HepG2 (cell line): Measurements from ENCODE around the gene TMEM237. TPM values are rescaled to one million over a fixed set of nuclear protein-coding genes. Genes with fewer than 3 reads are reported as not detected.

ENCODE experiments used
- AFF4 ChIP-seq: sonication (generic); formaldehyde crosslinking; IDR thresholded peaks from 2 replicates; pipeline ENCODE4 v1.4.0; 2020; ENCODE audit warnings: missing genetic modification reagents
- AGO2 ChIP-seq: fragments of 200-400 bp; formaldehyde crosslinking; optimal IDR thresholded peaks from 2 replicates; pipeline ENCODE3; 2017; ENCODE audit warnings: mild to moderate bottlenecking, low read depth, low read length, moderate library complexity
- CBFB ChIP-seq: sonication (generic); formaldehyde crosslinking; IDR thresholded peaks from 2 replicates; pipeline ENCODE4 v1.4.0; 2020; ENCODE audit warnings: missing genetic modification reagents
- EED ChIP-seq: sonication (generic); formaldehyde crosslinking; IDR thresholded peaks from 2 replicates; pipeline ENCODE4 v1.5.0; 2020; ENCODE audit warnings: mild to moderate bottlenecking, missing genetic modification reagents
- MXI1 ChIP-seq: IDR thresholded peaks from 3 replicates; pipeline ENCODE4 v1.6.1; 2012; ENCODE audit warnings: low read depth, low read length, inconsistent platforms, borderline replicate concordance
- NFIB ChIP-seq: sonication (generic); formaldehyde crosslinking; IDR thresholded peaks from 2 replicates; pipeline ENCODE4 v1.9.0; 2021; ENCODE audit warnings: missing genetic modification reagents, mild to moderate bottlenecking, borderline replicate concordance
- SP4 ChIP-seq: sonication (generic); formaldehyde crosslinking; IDR thresholded peaks from 2 replicates; pipeline ENCODE4 v1.8.1; 2023; ENCODE audit warnings: mild to moderate bottlenecking, missing genetic modification reagents
- WIZ ChIP-seq: sonication (generic); formaldehyde crosslinking; IDR thresholded peaks from 2 replicates; pipeline ENCODE4 v1.5.1; 2020; ENCODE audit warnings: mild to moderate bottlenecking, missing genetic modification reagents
- ZNF10 ChIP-seq: sonication (generic); formaldehyde crosslinking; IDR thresholded peaks from 2 replicates; pipeline ENCODE4 v1.4.0; 2020; ENCODE audit warnings: mild to moderate bottlenecking, low read depth, missing genetic modification reagents, borderline replicate concordance
- ZNF484 ChIP-seq: sonication (generic); formaldehyde crosslinking; IDR thresholded peaks from 2 replicates; pipeline ENCODE4 v1.5.1; 2020; ENCODE audit warnings: mild to moderate bottlenecking, low read depth, missing genetic modification reagents, borderline replicate concordance
- ZNF556 ChIP-seq: sonication (generic); formaldehyde crosslinking; IDR thresholded peaks from 2 replicates; pipeline ENCODE4 v1.4.0; 2020; ENCODE audit warnings: mild to moderate bottlenecking, missing genetic modification reagents, borderline replicate concordance
- ZNF629 ChIP-seq: sonication (generic); formaldehyde crosslinking; conservative IDR thresholded peaks from 2 replicates; pipeline ENCODE4 v1.5.0; 2020; ENCODE audit warnings: missing genetic modification reagents
- ZNF766 ChIP-seq: sonication (generic); formaldehyde crosslinking; IDR thresholded peaks from 2 replicates; pipeline ENCODE4 v1.5.0; 2020; ENCODE audit warnings: missing genetic modification reagents, borderline replicate concordance
- polyA plus RNA-seq, 8 experiments: library from polyadenylated mRNA; depleted of rRNA in 3 of 8; stranded (reverse) in 7 of 8; unstranded in 1 of 8; fragments of >200 nt; fragmentation: Illumina TruSeq in 4 of 8; extraction: Trizol in 4 of 8; gene quantifications; 2 replicates each; pipeline versions ENCODE4 v1.2.1 to v1.2.3, GENCODE V29; 2011 to 2016; ENCODE audit warnings: low read depth in 4 of 8, missing spikeins in 1 of 8, mixed read lengths in 1 of 8; ENCODE audit not compliant: insufficient read depth in 1 of 8
- total RNA-seq, 5 experiments: library from RNA; depleted of rRNA; stranded (reverse); fragments of >200 nt; fragmentation: Illumina TruSeq; extraction: Trizol; gene quantifications; 2 replicates each; pipeline ENCODE4 v1.2.3, GENCODE V29; 2016; ENCODE audit warnings: low read depth in 1 of 5
- TF ChIP-seq, protein P1 (sequence below): IDR thresholded peaks from 2 replicates; pipeline ENCODE4 v1.6.1; 2016; ENCODE audit warnings: missing compliant biosample characterization, missing genetic modification reagents, borderline replicate concordance

TMEM237 gene
- total and polyA plus RNA-seq, 2 of the 13 experiments (the other 11 are each of a cell fraction or from before 2014, with no cell fraction given), result 21.8 to 36.1 TPM

DNA sequence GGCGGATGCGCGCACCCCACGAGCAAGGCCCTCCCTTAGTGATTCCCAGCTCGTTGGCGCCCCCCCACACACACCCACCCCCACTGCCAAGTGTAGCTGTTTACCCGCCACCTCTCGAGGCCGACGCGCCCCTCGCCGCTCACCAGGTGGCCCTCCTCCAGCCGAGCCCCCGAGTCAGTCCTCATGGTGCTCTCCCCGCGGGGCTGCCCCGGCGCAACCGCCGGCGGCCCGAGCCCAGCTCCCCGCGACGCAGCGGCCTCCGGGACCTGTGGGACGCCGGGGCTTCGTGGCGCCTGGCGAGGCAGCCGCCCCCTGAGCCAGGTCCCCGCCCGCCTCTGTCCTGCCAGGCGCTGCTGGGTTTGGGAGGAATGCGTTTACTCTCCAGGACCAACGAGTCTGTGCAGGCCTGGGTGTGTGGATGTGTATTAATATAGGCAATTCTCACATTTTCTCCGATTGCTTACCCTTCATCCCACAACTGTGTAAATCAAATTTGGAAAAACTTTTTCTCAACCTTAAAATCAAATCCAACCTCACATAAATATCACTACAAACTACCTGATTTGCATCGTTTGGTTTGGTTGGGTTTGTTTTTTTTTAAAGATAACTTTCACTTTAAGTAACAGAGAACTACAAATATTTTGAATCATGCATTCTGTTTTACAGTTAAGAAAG lies at the start of gene TMEM237 (continued):
- no peak for TF ChIP-seq WIZ (CRISPR knock-in tag)
- no peak for TF ChIP-seq NFIB
- peak; percentile 82; the same call in 1 of the 2 replicates for TF ChIP-seq ZNF556
- 0 out of 2 replicates have a peak, but pooled peaks have one; percentile 26 for TF ChIP-seq SP4 (CRISPR knock-in tag)
- TF ChIP-seq MXI1, result no peak
- no peak for TF ChIP-seq CBFB (CRISPR knock-in tag)
- no peak for TF ChIP-seq ZNF484 (CRISPR knock-in tag)
- no peak for TF ChIP-seq EED (CRISPR knock-in tag)
- TF ChIP-seq ZNF10 (CRISPR knock-in tag), result no peak
- TF ChIP-seq ZNF629 (CRISPR knock-in tag), result no peak
- peak; percentile 50 for TF ChIP-seq AGO2
- 0 out of 2 replicates have a peak, but pooled peaks have one; percentile 4 for TF ChIP-seq ZNF766 (CRISPR knock-in tag)
- TF ChIP-seq, protein P1, sequence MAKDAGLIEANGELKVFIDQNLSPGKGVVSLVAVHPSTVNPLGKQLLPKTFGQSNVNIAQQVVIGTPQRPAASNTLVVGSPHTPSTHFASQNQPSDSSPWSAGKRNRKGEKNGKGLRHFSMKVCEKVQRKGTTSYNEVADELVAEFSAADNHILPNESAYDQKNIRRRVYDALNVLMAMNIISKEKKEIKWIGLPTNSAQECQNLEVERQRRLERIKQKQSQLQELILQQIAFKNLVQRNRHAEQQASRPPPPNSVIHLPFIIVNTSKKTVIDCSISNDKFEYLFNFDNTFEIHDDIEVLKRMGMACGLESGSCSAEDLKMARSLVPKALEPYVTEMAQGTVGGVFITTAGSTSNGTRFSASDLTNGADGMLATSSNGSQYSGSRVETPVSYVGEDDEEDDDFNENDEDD (CRISPR knock-in tag), result peak; percentile 66
- TF ChIP-seq AFF4 (CRISPR knock-in tag), result no peak
